H9 (cell line): ENCODE results near the gene NSUN7. TPM values are rescaled to one million over a fixed set of nuclear protein-coding genes. Genes with fewer than 3 reads are reported as not detected.

Experiments used
- DNase-seq: peaks from one replicate; pipeline ENCODE4 v3.0.0-alpha.2; 2017
- H2AFZ ChIP-seq: one replicate; pipeline ENCODE4 v1.6.1; 2013; ENCODE audit warnings: mild to moderate bottlenecking, low read length, control low read depth, moderate library complexity
- H2AK5ac ChIP-seq: 2 replicates; pipeline ENCODE4 v1.6.1; 2013; ENCODE audit warnings: low read length, control low read depth, mixed read lengths; ENCODE audit not compliant: insufficient read length
- H2BK120ac ChIP-seq: one replicate; pipeline ENCODE4 v1.6.1; 2013; ENCODE audit warnings: low read depth, mild to moderate bottlenecking, low read length, control low read depth, inconsistent platforms; ENCODE audit not compliant: poor library complexity, severe bottlenecking
- H2BK12ac ChIP-seq: 2 replicates; pipeline ENCODE4 v1.6.1; 2013; ENCODE audit warnings: low read length, control low read depth, mixed read lengths, low read depth; ENCODE audit not compliant: insufficient read length
- H2BK15ac ChIP-seq: 2 replicates; pipeline ENCODE4 v1.6.1; 2013; ENCODE audit warnings: low read depth, low read length, control low read depth
- H2BK20ac ChIP-seq: one replicate; pipeline ENCODE4 v1.6.1; 2013; ENCODE audit warnings: low read depth, mild to moderate bottlenecking, low read length, control low read depth, inconsistent platforms; ENCODE audit not compliant: poor library complexity, severe bottlenecking
- H2BK5ac ChIP-seq: 2 replicates; pipeline ENCODE4 v1.6.1; 2013; ENCODE audit warnings: low read length, control low read depth, mixed read lengths; ENCODE audit not compliant: insufficient read length
- H3K14ac ChIP-seq: 2 replicates; pipeline ENCODE4 v1.6.1; 2013; ENCODE audit warnings: low read length, control low read depth; ENCODE audit not compliant: insufficient read depth
- H3K18ac ChIP-seq: 2 replicates; pipeline ENCODE4 v1.6.1; 2013; ENCODE audit warnings: low read depth, mild to moderate bottlenecking, mixed read lengths, low read length, control low read depth; ENCODE audit not compliant: insufficient read length
- H3K23ac ChIP-seq: 2 replicates; pipeline ENCODE4 v1.6.1; 2013; ENCODE audit warnings: low read length, control low read depth, mixed read lengths, low read depth; ENCODE audit not compliant: insufficient read length
- H3K23me2 ChIP-seq: 2 replicates; pipeline ENCODE4 v1.6.1; 2013; ENCODE audit warnings: low read depth, mild to moderate bottlenecking, mixed read lengths, low read length, control low read depth; ENCODE audit not compliant: insufficient read length, poor library complexity, severe bottlenecking
- H3K27ac ChIP-seq: 2 replicates; pipeline ENCODE4 v1.5.1; 2013; ENCODE audit warnings: low read length, control low read depth, mixed read lengths, low read depth; ENCODE audit not compliant: insufficient read length
- H3K27me3 ChIP-seq: 2 replicates; pipeline ENCODE4 v1.6.1; 2013; ENCODE audit warnings: low read length, control low read depth, inconsistent platforms; ENCODE audit not compliant: insufficient read depth
- H3K4ac ChIP-seq: 2 replicates; pipeline ENCODE4 v1.6.1; 2013; ENCODE audit warnings: low read depth, mild to moderate bottlenecking, control low read depth, inconsistent platforms, low read length, moderate library complexity
- H3K4me1 ChIP-seq: 2 replicates; pipeline ENCODE4 v1.6.1; 2013; ENCODE audit warnings: low read length, control low read depth, inconsistent platforms; ENCODE audit not compliant: insufficient read depth
- H3K4me2 ChIP-seq: 2 replicates; pipeline ENCODE4 v1.6.1; 2013; ENCODE audit warnings: low read length, control low read depth, mixed read lengths; ENCODE audit not compliant: insufficient read length, insufficient read depth
- H3K56ac ChIP-seq: 2 replicates; pipeline ENCODE4 v1.6.1; 2013; ENCODE audit warnings: low read depth, mild to moderate bottlenecking, mixed read lengths, low read length, control low read depth; ENCODE audit not compliant: insufficient read length
- H3K79me1 ChIP-seq: 2 replicates; pipeline ENCODE4 v1.6.1; 2013; ENCODE audit warnings: low read depth, mild to moderate bottlenecking, moderate library complexity, low read length, control low read depth, inconsistent platforms; ENCODE audit not compliant: insufficient read depth, poor library complexity, severe bottlenecking
- H3K79me2 ChIP-seq: 2 replicates; pipeline ENCODE4 v1.6.1; 2013; ENCODE audit warnings: low read length, control low read depth, inconsistent platforms; ENCODE audit not compliant: insufficient read depth
- H3K9ac ChIP-seq: 2 replicates; pipeline ENCODE4 v1.6.1; 2013; ENCODE audit warnings: low read length, control low read depth, mixed read lengths; ENCODE audit not compliant: insufficient read length; ENCODE audit errors: extremely low read depth
- H3K9me3 ChIP-seq: one replicate; pipeline ENCODE4 v1.6.1; 2013; ENCODE audit warnings: low read depth, low read length, inconsistent platforms; ENCODE audit not compliant: control insufficient read depth
- H3T11ph ChIP-seq: one replicate; pipeline ENCODE4 v1.6.1; 2013; ENCODE audit warnings: mild to moderate bottlenecking, low read length, control low read depth, inconsistent platforms
- H4K20me1 ChIP-seq: one replicate; pipeline ENCODE4 v1.6.1; 2013; ENCODE audit not compliant: control insufficient read depth, insufficient read length, insufficient read depth
- H4K5ac ChIP-seq: 2 replicates; pipeline ENCODE4 v1.6.1; 2013; ENCODE audit warnings: low read depth, mild to moderate bottlenecking, mixed read lengths, low read length, control low read depth; ENCODE audit not compliant: insufficient read length
- H4K8ac ChIP-seq: replicated peaks from 2 replicates; pipeline ENCODE4 v1.6.1; 2013; ENCODE audit warnings: low read length, control low read depth, mixed read lengths, low read depth; ENCODE audit not compliant: insufficient read length
- H4K91ac ChIP-seq: 2 replicates; pipeline ENCODE4 v1.6.1; 2013; ENCODE audit warnings: low read depth, mild to moderate bottlenecking, moderate library complexity, mixed read lengths, low read length, control low read depth; ENCODE audit not compliant: insufficient read length
- H3K27ac Mint-ChIP-seq, 3 experiments: 2 replicates in 2 of 3; 3 replicates in 1 of 3; pipeline ENCODE4 v1.8.0; 2020 to 2021; ENCODE audit warnings: mixed read lengths in 3 of 3, mild to moderate bottlenecking in 1 of 3, moderate library complexity in 1 of 3
- H3K27me3 Mint-ChIP-seq: 2 replicates; pipeline ENCODE4 v1.8.0; 2021; ENCODE audit warnings: low read depth, mild to moderate bottlenecking, moderate library complexity, mixed read lengths
- H3K36me3 Mint-ChIP-seq, 3 experiments: 2 replicates in 2 of 3; 3 replicates in 1 of 3; pipeline ENCODE4 v1.8.0; 2020 to 2021; ENCODE audit warnings: low read depth in 3 of 3, mixed read lengths in 3 of 3; ENCODE audit not compliant: insufficient read depth in 1 of 3
- H3K4me1 Mint-ChIP-seq, 2 experiments: 2 replicates each; pipeline ENCODE4 v1.8.0; 2020; ENCODE audit warnings: mixed read lengths in 2 of 2
- H3K4me3 Mint-ChIP-seq, 2 experiments: 2 replicates in 1 of 2; 3 replicates in 1 of 2; pipeline ENCODE4 v1.8.0; 2020 to 2021; ENCODE audit warnings: mild to moderate bottlenecking in 2 of 2, mixed read lengths in 2 of 2, moderate library complexity in 1 of 2
- H3K9me3 Mint-ChIP-seq, 2 experiments: 2 replicates in 1 of 2; 3 replicates in 1 of 2; pipeline ENCODE4 v1.8.0; 2020; ENCODE audit warnings: mild to moderate bottlenecking in 2 of 2, mixed read lengths in 2 of 2, moderate library complexity in 1 of 2
- WGBS: extraction: QIAGEN DNeasy Blood & Tissue Kit; methylation state at CpG from one replicate; pipeline ENCODE4 v1.1.7; 2013; ENCODE audit warnings: missing lambda C conversion rate, low lambda C conversion rate, mixed read lengths; ENCODE audit not compliant: insufficient read length; ENCODE audit errors: extremely low coverage; 5-methylcytosine and 5-hydroxymethylcytosine counted together
- total RNA-seq: library from RNA; stranded (reverse); gene quantifications from 2 replicates; pipeline ENCODE4 v1.2.1, GENCODE V29; 2021
- TF ChIP-seq, protein P1 (sequence below): fragments of 200-600 bp; sonication (generic); conservative IDR thresholded peaks from 3 replicates; pipeline ENCODE4 v1.8.0; 2021; ENCODE audit warnings: antibody characterized with exemption, mild to moderate bottlenecking

Gene NSUN7
- total RNA-seq, 1 experiment from 2014 or later, result 15.9 TPM

DNA sequence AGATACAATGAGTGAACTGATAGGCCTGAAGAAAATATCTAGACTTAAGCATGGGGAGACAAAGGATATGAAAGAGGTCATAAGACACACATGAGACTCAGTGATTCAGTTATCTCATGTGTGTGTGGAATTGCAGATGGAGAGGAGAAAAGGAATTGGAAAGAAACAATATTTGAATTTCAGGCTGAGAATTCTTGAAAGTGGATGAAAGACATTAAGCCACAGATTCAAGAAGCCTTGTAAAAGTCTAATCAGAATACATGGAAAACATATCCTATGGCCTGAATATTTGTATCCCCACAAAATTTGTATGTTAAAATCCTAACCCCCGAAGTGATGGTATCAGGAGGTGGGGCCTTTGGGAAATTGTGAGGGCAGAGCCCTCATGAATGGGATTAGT is 28.3 kb downstream of the NSUN7 start:
- Histone ChIP-seq H3K56ac (no peak overlapping the region), H3K4me1 (no peaks in the 10 kb centered on the region), H4K8ac (no peak overlapping the region), H2AFZ (no peak overlapping the region), H4K91ac (no peak overlapping the region), H3K27me3 (no peaks in the 10 kb centered on the region), H3K4me2 (no peak overlapping the region), H3K79me2 (no peaks in the 10 kb centered on the region), H3K79me1 (no peaks in the 10 kb centered on the region), H4K5ac (no peak overlapping the region), H3K18ac (no peak overlapping the region), H3K27ac (no peak overlapping the region), H2AK5ac (no peak overlapping the region), H3K23ac (no peak overlapping the region), H3T11ph (no peak overlapping the region), H2BK120ac (no peak overlapping the region), H2BK5ac (no peak overlapping the region), H2BK12ac (no peak overlapping the region), H2BK15ac (no peak overlapping the region), H3K23me2 (no peaks in the 10 kb centered on the region), H2BK20ac (no peak overlapping the region), H3K9me3 (no peaks in the 10 kb centered on the region), H3K9ac (no peak overlapping the region), H3K14ac (no peak overlapping the region), H4K20me1 (no peaks in the 10 kb centered on the region), H3K4ac (no peak overlapping the region)
- Mint-ChIP-seq H3K4me3 (no peak overlapping the region), H3K4me1 (no peaks in the 10 kb centered on the region), H3K27ac (no peak overlapping the region), H3K9me3 (peaks cover 4 to 5% of the 10 kb centered on the region in 2 experiments; a peak in 4 of 5 replicates), H3K36me3 (peaks cover 19 to 38% (median 33%) of the 10 kb centered on the region in 3 experiments), H3K27me3 (no peaks in the 10 kb centered on the region)
- WGBS, result no CpG with 5 or more reads among the region's 1 CpG
- DNase-seq, result no peak
- TF ChIP-seq, protein P1, sequence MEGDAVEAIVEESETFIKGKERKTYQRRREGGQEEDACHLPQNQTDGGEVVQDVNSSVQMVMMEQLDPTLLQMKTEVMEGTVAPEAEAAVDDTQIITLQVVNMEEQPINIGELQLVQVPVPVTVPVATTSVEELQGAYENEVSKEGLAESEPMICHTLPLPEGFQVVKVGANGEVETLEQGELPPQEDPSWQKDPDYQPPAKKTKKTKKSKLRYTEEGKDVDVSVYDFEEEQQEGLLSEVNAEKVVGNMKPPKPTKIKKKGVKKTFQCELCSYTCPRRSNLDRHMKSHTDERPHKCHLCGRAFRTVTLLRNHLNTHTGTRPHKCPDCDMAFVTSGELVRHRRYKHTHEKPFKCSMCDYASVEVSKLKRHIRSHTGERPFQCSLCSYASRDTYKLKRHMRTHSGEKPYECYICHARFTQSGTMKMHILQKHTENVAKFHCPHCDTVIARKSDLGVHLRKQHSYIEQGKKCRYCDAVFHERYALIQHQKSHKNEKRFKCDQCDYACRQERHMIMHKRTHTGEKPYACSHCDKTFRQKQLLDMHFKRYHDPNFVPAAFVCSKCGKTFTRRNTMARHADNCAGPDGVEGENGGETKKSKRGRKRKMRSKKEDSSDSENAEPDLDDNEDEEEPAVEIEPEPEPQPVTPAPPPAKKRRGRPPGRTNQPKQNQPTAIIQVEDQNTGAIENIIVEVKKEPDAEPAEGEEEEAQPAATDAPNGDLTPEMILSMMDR, result no peak
